T-helper 2 cell treated with Interferon-gamma antibody and Interleukin-4, amounts not matched to agents 5 μg/mL and 100 μg/mL, for 36 hours (primary cell): Measurements from ENCODE around the gene KRT14.
"Not testable (repeated sequence)": the region's sequence is repeated elsewhere in the genome, so short reads cannot be mapped to it uniquely, and the experiment has no call there.

Experiments
- DNase-seq: peaks from one replicate; pipeline ENCODE4 v3.0.0; 2021; ENCODE audit warnings: low spot score
- H3K27ac Mint-ChIP-seq: one replicate; pipeline ENCODE4 v1.8.0; 2021; ENCODE audit warnings: mild to moderate bottlenecking, mixed read lengths
- H3K27me3 Mint-ChIP-seq: one replicate; pipeline ENCODE4 v1.8.0; 2021; ENCODE audit warnings: low read depth, mixed read lengths
- H3K36me3 Mint-ChIP-seq: one replicate; pipeline ENCODE4 v1.8.0; 2021; ENCODE audit warnings: low read depth, mixed read lengths
- H3K4me1 Mint-ChIP-seq: one replicate; pipeline ENCODE4 v1.8.0; 2021; ENCODE audit warnings: low read depth, mixed read lengths
- H3K4me3 Mint-ChIP-seq: one replicate; pipeline ENCODE4 v1.8.0; 2022; ENCODE audit warnings: mild to moderate bottlenecking, moderate library complexity, mixed read lengths
- H3K9me3 Mint-ChIP-seq: one replicate; pipeline ENCODE4 v1.8.0; 2021; ENCODE audit warnings: mixed read lengths

KRT14 gene

GRCh38 chr17:41626914-41627295 lies 40.2 kb upstream of the KRT14 start:
- H3K27ac Mint-ChIP-seq, DNase-seq, H3K4me3 Mint-ChIP-seq, H3K4me1 Mint-ChIP-seq, H3K36me3 Mint-ChIP-seq, H3K9me3 Mint-ChIP-seq, H3K27me3 Mint-ChIP-seq: not testable (repeated sequence)

DNA sequence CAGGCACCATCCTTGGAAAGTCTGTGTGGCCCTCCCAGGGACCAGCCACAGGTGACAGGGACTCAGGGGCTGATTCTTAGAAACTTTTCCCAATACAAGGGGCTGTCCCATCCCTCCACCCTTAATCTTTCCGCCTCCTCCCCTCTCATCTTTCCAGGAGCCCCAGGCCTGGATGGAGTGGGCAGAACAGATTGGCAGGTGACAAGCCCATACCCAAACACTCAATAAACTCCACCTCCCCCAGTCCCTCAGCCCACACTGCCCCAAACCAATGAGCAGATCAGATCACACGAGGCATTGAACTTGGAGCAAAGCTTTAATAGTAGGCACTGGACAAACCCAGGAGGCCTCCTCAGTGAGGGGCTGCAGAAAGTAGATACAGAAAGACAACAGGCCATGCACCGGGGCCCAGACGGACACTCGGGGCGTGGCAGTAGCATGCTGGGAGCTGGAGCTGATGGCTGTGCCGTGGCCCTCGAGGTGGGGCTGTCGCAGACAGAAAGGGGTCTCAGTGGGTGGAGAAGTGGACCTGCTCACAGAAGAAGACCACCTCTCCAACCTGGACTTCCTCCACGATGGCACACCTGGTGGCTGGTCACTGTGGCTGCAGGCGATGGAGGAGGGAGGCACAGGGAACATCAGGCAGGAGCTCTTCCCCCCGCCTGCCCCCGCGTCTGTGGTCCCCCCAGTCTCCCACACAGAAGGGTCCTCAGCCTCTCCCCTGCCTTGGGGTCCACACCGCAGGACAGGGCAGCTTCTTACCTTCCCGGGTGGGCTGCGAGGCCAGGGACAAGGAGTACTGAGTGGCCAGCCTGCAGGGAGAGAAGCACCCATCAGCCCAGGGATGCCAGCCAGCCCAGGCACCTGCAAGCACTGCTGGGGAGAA lies 39.6 kb upstream of the KRT14 start:
- H3K27me3 Mint-ChIP-seq, H3K27ac Mint-ChIP-seq, H3K9me3 Mint-ChIP-seq, DNase-seq, H3K36me3 Mint-ChIP-seq, H3K4me1 Mint-ChIP-seq, H3K4me3 Mint-ChIP-seq: not testable (repeated sequence)

- Mint-ChIP-seq H3K4me3 (no peak overlapping the region), H3K27ac (no peak overlapping the region), H3K4me1 (no peaks in the 10 kb centered on the region), H3K9me3 (no peaks in the 10 kb centered on the region), H3K36me3 (no peaks in the 10 kb centered on the region), H3K27me3 (no peaks in the 10 kb centered on the region)
- DNase-seq, result no peak
These were observed 38.9 kb upstream of the KRT14 start for GRCh38 chr17:41625602-41626001.

DNA sequence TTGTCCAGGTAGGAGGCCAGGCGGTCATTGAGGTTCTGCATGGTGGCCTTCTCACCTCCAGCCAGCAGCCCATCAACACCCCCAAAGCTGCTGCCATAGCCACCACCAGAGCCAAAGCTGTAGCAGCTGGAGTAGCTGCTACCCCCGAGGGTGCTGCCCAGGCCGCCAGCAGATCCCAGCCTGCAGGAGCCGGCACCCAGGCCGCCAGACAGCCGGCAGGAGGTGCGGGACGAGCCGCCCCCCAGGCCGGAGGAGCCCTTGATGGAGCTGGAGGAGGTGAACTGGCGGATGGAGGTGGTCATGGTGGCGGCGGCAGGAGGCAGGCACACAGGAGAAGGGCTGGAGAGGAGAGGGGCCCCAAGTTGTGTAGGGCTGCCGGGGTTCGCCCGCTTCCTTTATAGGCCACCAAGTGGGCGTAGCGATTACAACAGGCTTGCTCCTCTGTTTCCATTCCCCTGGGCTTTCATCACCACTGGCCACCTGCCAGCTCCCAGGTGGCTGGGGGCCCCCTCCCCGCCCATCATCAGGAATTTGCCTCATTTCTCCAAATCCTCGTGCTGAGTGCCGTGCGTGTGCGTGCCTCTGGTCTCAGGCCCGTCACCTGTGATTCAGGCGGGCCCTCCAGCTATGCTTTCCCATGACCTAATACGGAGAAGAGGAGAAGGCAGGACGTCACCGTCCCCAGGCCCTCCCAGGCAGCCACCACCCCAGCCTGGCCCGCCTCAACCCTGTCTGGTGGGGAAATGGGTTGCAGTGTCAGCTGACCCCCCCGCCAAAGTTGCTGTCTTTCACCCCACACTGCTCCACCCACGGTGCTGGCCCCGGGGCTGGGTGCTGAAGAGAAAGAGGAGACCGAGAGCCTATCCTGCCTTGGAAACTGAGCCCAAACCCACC lies 37.8 kb upstream of the KRT14 start, which contains the start of gene KRT17:
TSS of gene KRT17 (minus strand) at position 368 of the 894 bp plus-strand sequence. CDS start at position 302, 66 bp downstream.
- no peak for DNase-seq
- Mint-ChIP-seq H3K4me1 (no peaks in the 10 kb centered on the region), H3K9me3 (no peaks in the 10 kb centered on the region), H3K36me3 (no peaks in the 10 kb centered on the region), H3K27ac (no peak within 1 kb of the TSS), H3K4me3 (no peak within 1 kb of the TSS), H3K27me3 (peaks cover 2% of the 10 kb centered on the region)

- H3K4me1 Mint-ChIP-seq, H3K27me3 Mint-ChIP-seq, H3K9me3 Mint-ChIP-seq, DNase-seq, H3K36me3 Mint-ChIP-seq, H3K27ac Mint-ChIP-seq, H3K4me3 Mint-ChIP-seq: not testable (repeated sequence)
These were observed 36.6 kb upstream of the KRT14 start for GRCh38 chr17:41623184-41623861.

DNA sequence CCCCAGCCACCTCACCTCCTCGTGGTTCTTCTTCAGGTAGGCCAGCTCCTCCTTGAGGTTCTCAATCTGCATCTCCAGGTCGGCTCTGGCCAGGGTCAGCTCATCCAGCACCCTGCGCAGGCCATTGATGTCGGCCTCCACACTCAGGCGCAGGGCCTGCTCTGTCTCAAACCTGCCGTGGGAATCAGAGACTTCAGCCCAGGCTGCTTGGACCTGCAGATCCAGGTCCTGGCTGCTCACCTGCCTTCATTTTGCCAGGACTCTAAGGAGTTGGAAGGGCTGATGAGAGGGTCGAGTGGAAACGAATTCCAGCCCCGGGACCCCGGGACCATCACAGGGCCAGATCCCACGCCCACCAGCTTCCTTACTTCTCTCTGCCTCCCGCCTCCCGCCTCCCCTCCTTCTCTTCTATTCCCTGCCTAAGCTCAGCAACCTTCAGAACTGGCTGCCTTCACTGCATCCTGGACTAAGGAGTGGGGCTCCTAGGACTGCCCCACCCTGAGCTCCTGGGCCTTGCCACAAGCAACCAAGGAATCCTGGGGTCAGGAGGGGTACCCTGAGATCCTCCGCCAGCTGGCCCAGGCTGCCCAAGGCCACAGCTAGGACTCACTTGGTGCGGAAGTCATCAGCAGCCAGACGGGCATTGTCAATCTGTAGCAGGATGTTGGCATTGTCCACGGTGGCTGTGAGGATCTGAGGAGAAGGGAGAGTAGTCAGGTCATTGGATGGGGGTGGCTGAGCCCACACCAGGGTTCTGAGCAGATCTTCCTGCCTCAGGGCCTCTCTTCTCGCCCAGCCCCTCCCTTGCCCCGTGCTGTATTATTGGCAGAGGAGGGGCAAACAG lies 35.9 kb upstream of the KRT14 start:
- not testable (repeated sequence) for DNase-seq, H3K27ac Mint-ChIP-seq, H3K4me1 Mint-ChIP-seq, H3K4me3 Mint-ChIP-seq, H3K9me3 Mint-ChIP-seq, H3K27me3 Mint-ChIP-seq, H3K36me3 Mint-ChIP-seq

DNA sequence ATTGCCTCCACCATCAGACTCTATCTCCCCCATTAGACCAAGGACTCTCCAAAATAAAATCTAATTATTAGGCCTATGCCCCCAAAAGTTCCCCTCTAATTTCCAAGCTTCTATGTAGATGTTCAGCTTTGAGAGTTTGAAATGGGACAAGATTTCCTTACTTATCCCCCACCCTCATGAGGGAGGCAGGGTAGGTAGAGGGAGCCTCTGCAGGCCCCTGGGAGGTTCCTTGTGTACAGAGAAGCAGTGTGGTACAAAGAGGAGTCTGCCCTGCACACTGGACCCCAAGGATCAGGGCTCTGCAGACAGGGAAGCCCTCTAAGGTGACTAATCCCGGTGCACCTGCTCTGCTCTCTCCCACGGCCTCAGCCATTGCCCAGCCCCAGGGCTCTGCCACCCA lies 35.2 kb upstream of the KRT14 start:
- no peak overlapping the region for H3K27ac Mint-ChIP-seq
- no peaks in the 10 kb centered on the region for H3K4me1 Mint-ChIP-seq
- no peaks in the 10 kb centered on the region for H3K9me3 Mint-ChIP-seq
- no peaks in the 10 kb centered on the region for H3K36me3 Mint-ChIP-seq
- H3K27me3 Mint-ChIP-seq, result peaks cover 2% of the 10 kb centered on the region
- no peak for DNase-seq
- H3K4me3 Mint-ChIP-seq, result no peak overlapping the region

- not testable (repeated sequence) for H3K27me3 Mint-ChIP-seq, H3K27ac Mint-ChIP-seq
These were observed 34.7 kb upstream of the KRT14 start for GRCh38 chr17:41621435-41621817.

DNA sequence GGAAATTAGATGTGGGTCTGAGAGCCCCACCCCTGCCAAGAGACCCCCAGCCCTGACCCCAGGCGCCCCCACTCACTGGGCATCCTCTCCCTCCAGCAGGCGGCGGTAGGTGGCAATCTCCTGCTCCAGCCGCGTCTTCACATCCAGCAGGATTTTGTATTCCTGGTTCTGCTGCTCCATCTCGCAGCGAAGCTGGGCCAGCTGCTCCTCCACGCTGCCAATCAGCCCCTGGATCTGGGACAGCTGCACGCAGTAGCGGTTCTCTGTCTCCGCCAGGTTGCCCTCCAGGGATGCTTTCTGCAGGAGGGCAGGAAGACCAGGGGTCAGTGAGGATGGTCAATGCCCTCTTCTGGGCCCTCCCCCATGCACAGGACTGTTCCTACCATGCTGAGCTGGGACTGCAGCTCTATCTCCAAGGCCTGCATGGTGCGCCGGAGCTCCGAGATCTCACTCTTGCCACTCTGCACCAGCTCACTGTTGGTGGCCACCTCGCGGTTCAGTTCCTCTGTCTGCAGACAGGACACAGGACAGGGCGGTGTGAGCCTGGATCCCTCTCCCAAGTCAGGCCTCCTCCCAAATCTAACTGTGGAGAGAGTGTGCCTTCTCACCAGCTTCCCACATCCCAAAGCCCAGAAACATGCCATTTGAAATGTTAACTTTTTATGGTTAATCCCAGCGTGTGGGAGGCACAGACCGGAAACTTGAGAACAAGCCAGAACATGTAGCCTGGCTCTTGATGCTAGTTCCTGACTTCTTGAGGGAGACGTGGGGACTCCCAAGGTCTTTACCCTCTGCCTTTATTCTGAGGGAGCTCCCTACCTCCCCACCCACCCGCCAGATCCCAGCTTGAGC lies 34.1 kb upstream of the KRT14 start:
- Mint-ChIP-seq H3K4me1 (no peaks in the 10 kb centered on the region), H3K27ac (no peak overlapping the region), H3K36me3 (no peaks in the 10 kb centered on the region)

More at GRCh38 chr17:41621435-41621817, 34.7 kb upstream of the KRT14 start:
- H3K36me3 Mint-ChIP-seq, DNase-seq, H3K4me1 Mint-ChIP-seq, H3K4me3 Mint-ChIP-seq, H3K9me3 Mint-ChIP-seq: not testable (repeated sequence)

DNA sequence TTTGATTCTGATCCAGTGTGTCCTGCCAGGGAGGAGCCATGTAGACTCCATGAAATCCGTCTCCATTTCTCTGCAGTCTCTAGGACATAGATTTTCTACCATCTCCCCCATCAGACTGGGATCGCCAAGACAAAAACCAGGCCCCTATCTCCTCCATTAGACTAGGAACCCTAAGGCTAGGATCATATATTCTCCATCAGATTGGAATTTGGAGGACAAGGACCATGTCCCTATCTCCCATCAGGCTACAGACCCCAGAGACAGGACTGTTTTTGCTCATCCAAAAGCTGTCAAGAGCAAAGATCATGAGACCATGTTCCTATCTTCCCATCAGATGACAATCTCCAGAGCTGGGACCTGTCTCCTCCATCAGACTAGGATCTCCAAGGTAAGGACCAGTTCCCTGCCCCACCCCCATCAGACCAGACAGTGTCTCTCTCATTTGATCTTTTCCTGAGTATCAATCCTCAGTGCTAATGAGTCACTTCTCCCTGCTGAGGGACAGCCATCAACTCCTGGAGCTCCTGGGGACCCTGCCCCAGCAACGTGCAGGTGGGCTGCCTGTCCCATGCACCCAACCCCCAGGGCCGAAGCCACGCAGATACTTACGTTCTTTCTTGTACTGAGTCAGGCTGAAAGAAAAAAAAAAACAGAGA lies 33.4 kb upstream of the KRT14 start:
- not testable (repeated sequence) for H3K36me3 Mint-ChIP-seq, H3K4me1 Mint-ChIP-seq, H3K9me3 Mint-ChIP-seq, H3K27me3 Mint-ChIP-seq, H3K4me3 Mint-ChIP-seq, DNase-seq, H3K27ac Mint-ChIP-seq

More for the DNA sequence above, 34.1 kb upstream of the KRT14 start:
- Mint-ChIP-seq H3K4me3 (no peak overlapping the region), H3K9me3 (no peaks in the 10 kb centered on the region), H3K27me3 (peaks cover 2% of the 10 kb centered on the region)
- DNase-seq, result no peak

GRCh38 chr17:41619036-41619926 lies 32.6 kb upstream of the KRT14 start:
- Mint-ChIP-seq H3K36me3 (no peaks in the 10 kb centered on the region), H3K4me1 (no peaks in the 10 kb centered on the region), H3K27ac (no peak overlapping the region), H3K4me3 (no peak overlapping the region), H3K9me3 (no peaks in the 10 kb centered on the region), H3K27me3 (peaks cover 2% of the 10 kb centered on the region)
- no peak for DNase-seq
